Activated naive CD4-positive, alpha-beta T cell treated with Interleukin-2 at 50 U/mL for 16 hours (primary cell): ENCODE results near the gene FAM118A.
A peak's percentile ranks its signal among the peaks of the same experiment; 100 is the strongest.
"Not testable (repeated sequence)": the region's sequence is repeated elsewhere in the genome, so short reads cannot be mapped to it uniquely, and the experiment has no call there.

Source experiments
- DNase-seq: peaks from one replicate; pipeline ENCODE4 v3.0.0-alpha.2; 2020

Gene FAM118A

GRCh38 chr22:45309422-45310227 is at the start of gene FAM118A:
Gene FAM118A, plus strand, starts transcription at chr22:45309934. Its CDS starts 12,446 bp downstream, at chr22:45322380.
- DNase-seq: peak; percentile 96

DNA sequence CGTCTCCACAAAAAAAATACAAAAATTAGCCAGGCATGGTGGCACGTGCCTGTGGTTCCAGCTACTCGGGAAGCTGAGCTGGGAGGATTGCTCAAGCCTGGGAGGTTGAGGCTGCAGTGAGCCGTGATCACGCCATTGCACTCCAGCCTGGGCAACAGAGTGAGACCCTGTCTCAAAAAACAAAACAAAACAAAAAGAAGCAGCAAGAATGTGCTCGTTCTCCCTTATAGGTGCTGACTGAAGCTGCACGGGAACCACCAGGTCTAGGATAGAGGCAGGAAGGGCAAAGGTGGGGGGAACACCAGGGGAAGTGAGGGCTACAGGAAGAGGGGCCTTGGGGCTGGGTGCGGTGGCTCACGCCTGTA is 49.4 kb upstream of the FAM118A start:
- not testable (repeated sequence) for DNase-seq

DNA sequence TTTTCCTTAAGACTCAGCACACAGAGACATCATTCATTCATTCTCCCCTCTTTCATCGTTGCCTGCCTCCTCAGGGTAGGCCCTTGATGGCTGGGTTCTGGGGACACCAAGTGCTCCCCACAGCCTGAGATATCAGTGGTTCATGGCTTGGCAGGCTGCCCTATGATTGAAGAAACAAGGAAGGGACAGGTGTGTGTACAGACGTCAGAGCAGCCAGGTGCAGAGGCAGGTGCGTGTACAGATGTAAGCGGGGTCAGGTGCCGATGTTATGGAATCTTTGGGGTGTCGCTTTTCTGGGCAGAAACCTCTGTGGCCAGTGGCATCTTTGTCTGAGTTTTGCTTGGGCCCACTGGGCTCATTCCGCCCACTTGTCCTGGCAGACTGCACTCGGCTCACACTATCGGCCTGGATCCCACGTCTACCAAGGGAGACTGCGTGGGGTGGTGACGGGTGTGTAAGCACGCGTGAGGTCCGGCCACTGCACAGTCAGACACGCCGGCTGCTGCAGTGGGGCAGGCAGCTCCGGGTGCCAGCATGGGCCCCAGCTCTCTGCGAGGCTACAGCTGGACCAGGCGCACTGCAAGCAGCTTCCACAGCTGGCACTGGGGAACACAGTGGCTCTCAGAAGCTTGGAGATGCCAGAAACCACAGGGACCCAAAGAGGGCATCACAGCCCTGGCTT is 48.2 kb upstream of the FAM118A start:
- no peak for DNase-seq

- DNase-seq: no peak
Observed at GRCh38 chr22:45262195-45262930, 47.4 kb upstream of the FAM118A start.

DNA sequence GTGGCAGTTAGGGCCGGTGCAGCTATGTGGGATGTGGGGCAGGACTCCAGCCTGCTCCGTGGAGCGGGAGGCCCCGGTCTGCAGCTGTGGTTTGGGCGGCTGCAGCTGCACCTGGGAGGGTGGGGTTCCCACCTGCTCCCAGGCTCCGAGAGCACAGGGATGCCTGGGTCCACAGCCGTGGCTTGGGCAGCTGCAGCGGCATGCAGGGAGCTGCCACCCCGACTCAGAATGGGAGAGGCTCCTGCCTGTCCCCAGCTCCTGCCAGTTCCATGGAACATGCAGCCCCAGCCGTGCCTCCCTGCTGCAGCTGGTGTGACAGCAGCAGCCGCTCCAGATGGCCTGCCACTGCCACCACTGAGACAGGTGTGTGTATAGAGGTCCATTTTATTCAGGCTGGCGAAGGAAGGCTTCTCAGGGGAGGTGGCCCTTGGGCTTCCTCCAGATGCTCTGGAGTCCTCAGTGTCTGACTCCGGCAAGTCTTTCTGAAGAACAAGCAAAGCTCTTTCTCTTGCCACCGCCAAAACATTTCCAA is 46.7 kb upstream of the FAM118A start:
- DNase-seq: no peak

DNA sequence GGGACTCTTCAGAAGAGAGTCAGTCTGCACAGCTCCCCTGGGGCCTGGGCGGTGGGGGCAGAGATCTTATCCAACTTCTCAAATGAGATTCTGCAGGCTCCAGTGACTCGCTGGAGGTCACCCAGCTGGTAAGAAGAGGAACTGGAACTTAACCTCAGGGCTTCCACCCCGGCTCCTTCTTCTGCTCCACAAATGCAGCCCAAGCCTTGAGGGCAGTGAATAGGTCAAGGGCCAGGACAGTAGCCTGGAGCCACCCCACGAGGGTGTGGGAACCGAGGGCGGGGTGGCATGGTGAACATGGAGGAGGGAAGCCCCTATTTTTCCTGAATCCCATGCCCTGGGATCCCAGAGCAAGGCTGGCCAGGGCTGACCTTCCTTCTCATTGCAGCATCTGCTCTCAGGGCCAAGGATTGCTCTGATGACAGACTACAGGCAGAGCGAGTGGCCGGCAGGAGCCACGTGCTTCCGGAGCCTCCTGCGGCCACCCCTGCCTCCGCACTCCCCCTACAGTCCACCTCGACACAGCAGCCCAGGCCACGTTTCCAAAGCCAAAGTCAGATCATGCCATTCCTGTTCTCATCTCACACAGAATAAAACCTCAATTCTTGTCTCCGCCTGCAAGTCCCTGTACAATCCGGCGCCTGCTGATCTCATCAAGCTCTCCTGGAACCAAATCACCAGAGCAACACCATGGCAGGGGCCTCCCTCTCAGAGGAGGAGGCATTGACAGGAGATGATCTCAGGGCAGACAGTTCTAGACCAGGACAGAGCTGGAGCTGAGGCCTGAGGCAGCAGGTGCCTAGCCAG is 46.1 kb upstream of the FAM118A start:
- no peak for DNase-seq

DNA sequence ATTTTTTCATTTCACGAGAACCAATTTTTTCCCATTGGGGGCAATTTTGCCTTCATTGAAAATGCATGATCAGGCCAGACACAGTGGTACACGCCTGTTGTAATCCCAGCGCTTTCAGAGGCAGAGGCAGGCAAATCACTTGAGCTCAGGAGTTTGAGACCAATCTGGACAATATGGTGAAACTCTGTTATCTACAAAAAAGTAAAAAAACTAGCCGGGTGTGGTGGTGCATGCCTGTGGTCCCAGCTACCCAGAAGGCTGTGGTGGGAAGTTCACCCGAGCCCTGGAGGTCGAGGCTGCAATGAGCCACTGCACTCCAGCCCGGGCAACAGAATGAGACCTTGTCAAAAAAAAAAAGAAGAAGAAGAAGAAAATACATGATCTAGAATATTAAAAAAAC is 44.2 kb upstream of the FAM118A start:
- DNase-seq: no peak

DNA sequence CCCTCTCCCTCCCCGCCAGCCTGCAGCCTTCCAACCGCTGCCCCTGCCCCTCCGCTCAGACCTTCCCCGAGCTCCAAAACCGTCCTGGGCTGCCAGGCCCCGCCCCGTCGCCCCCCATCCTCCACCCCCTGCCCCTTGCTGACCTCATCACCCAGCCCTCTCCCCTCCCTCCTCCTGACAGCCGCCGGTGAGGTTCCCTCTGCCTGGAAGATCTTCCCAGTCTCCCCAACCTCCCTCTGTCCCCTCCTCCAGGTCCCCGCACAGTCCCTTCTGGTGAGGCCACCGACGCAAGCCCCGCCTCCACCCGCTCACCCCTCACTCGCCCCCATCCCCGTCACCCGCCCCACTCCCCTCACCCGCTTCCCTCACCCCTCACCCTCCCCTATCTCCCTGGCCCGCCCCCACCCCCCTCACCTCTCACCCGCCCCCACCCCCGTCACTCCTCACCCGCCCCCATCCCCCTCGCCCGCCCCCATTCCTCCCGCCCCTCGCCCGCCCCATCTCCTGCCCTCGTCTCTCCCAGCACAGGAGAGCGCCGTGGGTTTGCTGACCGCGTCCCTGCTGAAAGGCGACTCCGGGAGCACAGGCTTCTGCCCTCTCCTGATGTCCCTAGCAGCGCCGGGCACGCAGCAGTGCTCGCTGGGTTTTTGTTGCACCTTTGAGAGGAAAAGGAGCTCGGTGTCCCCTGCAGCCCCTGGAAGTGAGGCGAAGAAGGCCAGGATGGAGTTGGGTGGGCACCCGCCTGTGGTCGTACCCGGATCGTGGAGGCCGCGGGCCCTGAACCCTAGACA is 41.4 kb upstream of the FAM118A start:
- DNase-seq: peak; percentile 18

DNA sequence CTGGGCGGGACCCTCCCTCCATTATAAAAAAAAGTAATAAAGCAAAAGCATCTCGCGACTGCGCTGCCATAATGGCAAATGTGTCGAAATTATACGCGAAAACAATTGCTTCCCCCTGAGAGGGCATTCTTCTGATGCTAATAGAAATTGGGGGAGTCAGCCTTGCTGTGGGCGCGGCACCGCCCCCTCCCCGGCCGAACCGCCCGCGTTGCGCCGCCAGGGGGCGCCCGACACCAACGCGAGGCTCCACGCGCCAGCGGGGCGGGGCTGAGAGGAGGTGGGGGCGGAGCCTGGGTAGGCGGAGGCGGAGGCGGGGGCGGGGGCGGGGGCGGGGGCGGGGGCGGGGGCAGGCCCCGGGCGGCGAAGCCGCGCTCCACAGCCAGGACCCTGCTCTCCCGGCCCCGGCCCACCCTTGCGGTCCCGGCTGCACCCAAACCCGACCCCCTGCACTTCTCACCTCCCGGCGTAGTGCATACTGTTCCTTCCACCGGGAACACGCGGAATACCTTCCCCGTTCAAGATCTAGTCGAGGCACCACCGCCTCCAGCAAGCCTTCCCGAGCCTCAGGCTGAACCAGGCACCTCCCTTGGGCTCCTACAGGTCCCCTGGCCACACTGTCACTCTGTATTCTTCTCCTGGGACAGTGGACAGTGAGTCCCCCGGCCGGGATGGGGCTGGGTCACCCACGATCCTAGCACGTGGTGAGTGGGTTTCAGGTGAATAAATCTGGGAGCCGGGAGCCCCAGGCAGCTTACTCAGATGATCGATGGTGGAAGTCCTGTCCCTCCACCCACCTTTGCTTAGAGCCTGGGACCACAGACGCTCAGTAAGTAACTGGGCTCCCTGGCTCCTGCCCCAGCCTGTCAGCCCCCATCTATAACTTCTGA is 40.5 kb upstream of the FAM118A start:
- DNase-seq: peak; percentile 87

- DNase-seq: no peak
Observed at GRCh38 chr22:45270095-45271020, 39.4 kb upstream of the FAM118A start.

- DNase-seq: no peak
Observed at GRCh38 chr22:45271667-45272201, 38.0 kb upstream of the FAM118A start.

DNA sequence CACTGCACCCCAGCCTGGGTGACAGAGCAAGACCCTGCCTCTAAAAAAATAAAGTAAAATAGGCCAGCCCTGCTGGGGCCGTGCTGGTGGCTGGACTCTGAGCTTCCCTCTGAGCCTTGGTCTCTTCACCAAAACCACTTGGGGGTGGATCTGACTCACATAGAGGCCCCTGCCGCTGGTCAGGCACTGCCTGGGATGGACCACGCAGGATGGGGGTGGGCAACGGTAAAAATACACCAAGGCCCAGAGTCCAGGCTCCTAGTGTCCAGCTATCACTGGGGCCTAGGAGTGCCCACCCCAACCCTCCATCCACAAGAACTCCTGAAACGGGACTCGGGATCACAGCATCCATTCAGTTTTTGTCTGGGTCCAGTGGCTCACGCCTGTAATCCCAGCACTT is 37.2 kb upstream of the FAM118A start:
- no peak for DNase-seq

DNA sequence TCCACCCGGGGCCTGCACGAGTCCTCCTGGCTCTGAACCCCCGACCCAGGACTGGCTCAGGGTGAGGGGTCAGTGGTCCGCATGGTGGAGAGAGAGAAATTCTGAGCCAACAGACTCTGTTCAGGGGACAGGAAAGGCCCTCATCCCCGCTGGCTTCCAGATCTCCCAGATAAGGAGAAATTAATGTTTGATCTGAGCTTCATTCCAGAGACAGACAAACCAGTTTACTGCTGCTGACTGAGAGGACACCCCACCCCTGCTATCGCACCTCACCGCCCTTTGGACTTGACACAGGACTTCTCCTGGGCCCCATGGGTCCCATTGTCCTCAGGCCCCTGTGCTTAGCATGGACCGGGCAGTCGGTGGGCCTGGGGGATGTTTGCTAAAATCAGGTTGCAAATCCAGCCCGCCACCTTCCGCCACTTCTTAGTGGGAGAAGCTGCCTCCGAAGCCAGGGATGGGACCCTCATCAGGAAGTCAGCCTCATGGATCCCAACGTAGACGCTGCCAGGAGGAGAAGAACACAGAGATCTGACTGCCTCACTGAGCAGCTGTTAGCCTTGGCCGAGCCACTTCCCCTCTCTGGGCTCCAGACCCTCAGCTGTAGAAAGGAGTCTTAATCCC is 36.2 kb upstream of the FAM118A start:
- DNase-seq: no peak

GRCh38 chr22:45276507-45277105 is 33.1 kb upstream of the FAM118A start:
- no peak for DNase-seq

DNA sequence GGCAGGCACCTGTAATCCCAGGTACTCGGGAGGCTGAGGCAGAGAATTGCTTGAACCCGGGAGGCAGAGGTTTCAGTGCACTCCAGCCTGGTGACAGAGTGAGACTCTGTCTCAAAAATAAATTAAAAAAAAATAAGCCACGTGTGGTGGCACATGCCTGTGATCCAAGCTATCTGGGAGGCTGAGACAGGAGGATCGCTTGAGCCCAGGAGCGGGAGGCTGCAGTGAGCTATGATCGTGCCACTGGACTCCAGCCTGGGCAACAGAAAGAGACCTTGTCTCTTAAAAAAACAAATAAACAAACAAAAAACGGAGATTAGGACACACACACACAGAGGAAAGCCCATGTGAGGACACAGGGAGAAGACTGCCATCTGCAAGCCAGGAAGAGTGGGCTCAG is 32.0 kb upstream of the FAM118A start:
- DNase-seq: not testable (repeated sequence)

- no peak for DNase-seq
Observed at GRCh38 chr22:45278125-45278524, 31.6 kb upstream of the FAM118A start.

- DNase-seq: no peak
Observed at GRCh38 chr22:45280587-45280980, 29.1 kb upstream of the FAM118A start.

- DNase-seq: no peak
Observed at GRCh38 chr22:45281010-45281409, 28.7 kb upstream of the FAM118A start.
